OCI-M2 (cell line): ENCODE results near the gene MCF2L2.

Experiments used
- DNase-seq: peaks from one replicate; lab custom pipeline; 2025; ENCODE audit not compliant: unreplicated experiment; lab: John Stamatoyannopoulos, UW

Gene MCF2L2

DNA sequence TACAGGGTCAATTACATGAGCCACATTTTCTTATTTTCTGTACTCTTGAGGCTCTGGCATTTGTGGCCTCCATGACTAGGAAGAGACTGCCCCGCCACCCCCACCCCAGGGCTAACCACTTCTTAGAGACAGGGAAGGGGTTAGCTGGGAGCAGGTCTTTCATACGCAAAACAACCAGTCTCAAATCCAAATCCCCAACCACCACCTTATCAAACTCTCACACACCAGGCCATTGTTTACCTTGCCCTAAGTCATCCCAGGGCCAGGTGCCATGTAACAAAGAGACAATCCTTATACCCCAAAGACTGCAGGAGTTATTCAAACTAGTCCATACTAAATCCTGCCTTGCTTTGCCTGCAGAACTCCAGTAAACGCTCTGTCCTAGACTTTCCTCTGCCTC lies 97.5 kb downstream of the MCF2L2 start:
- DNase-seq, result no peak

DNA sequence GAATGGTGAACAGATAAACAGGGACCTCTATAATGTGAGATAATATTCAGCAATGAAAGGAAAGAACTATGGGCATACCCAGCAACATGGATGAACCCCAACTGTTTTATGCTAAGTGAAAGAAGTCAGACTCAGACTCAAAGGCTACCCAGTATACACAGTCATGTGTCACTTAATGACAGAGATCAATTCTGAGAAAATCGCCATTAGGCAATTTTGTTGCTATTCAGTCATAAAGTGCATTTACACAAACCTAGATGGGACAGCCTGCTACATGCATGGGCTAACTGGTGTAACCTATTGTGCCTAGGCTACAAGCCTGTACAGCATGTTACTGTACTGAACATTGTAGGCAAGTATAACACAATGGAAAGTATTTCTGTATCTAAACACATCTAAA lies 98.9 kb downstream of the MCF2L2 start:
- DNase-seq, result no peak

DNA sequence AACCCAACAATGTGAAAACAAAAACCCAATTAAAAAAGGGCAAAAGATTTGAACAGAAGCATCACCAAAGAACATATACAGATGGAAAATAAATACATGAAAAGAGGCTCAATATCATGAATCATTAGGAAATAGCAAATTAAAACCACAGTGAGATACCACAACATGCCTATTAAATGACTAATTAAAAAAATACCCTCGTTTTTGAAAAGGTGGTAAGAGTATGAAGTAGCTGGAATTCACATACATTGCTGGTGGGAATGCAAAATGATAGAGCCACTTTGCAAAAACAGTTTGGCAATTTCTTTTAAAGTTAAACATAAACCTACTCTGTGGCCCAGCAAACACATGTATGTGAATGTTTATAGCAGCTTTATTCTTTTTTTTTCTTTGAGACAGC lies 99.6 kb downstream of the MCF2L2 start:
- no peak for DNase-seq

DNA sequence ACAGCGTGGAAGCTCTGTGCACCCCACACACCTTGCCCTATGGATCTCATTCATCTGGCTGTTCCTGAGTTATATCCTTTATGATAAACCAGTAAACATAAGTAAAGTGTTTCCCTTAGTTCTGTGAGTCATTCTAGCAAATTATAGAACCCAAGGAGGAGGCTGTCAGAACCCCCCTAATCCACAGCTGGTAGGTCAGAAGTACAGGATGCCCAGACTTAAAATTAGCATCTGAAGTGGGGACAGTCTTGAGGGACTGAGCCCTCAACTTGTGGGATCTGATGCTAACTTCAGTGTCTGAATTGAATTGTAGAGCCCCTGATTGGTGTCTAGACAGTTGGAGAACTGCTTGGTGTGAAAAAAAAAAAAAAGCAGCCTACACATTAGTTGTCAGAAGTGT lies 100.3 kb downstream of the MCF2L2 start:
- DNase-seq, result no peak

DNA sequence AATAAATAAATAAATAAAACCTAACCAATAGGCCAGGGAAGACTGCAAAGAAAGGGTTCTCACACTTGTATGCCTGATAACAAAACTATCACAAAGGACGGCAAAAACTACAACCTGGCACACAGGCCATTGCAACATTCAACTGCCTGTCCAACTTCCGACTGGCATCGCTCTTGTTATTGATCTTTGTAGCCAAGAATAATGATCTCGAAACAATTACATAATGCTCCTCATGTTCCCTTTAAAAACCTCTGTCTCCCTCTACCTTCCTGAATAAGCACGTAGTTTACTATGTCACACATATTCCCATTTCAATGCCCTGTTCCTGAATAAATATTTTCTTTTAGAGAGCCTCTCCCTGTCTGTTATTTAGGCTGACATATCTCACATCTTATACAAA lies 101.1 kb downstream of the MCF2L2 start:
- no peak for DNase-seq

DNA sequence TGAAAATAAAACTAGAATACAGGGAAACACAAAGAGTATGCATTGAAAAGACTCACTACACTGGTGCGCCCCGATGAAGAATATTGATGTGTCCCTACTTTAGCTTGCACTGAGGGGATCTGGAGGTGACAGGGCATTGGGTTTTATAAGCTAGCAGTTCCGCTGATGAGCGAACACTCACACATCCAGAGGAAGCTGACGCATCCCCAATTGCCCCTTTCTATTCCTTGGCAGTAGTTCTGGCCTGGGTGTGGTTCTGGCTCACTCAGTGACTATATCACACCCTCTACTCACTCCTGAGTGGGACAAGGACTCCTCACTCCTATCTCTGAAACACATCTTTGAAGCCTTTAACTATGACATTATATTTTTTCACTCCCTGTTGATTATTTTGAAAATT lies 104.3 kb downstream of the MCF2L2 start:
- DNase-seq, result no peak

DNA sequence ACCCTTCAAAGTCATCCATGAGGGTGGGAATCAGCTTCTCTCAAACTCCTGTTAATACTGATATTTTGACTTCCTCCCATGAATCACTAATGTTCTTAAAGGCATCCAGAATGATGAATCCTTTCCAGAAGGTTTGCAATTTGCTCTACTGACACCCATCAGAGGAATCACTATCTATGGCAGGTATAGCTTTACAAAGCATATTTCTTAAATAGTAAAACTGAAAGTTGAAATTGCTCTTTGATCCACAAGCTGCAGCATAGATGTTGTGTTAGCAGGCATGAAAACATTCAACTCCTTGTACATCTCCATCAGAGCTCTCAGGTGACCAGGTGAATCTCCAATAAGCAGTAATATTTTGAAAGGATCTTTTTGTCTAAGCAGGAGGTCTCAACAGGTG lies 109.0 kb downstream of the MCF2L2 start:
- no peak for DNase-seq

DNA sequence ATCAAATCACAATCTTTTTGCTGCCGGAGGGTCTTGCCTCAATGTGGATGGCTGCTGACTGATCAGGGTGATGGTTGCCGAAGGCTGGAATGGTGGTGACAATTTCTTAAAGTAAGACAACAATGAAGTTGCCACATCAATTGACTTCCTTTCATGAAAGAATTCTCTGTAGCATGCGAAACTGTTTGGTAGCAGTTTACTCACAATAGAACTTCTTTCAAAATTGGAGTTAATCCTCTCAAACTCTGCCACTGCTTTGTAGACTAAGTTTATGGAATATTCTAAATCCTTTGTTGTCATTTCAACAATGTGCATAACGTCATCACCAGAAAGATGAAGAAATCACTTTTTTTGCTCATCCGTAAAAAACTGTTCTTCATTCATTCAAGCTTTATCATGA lies 109.5 kb downstream of the MCF2L2 start:
- no peak for DNase-seq

DNA sequence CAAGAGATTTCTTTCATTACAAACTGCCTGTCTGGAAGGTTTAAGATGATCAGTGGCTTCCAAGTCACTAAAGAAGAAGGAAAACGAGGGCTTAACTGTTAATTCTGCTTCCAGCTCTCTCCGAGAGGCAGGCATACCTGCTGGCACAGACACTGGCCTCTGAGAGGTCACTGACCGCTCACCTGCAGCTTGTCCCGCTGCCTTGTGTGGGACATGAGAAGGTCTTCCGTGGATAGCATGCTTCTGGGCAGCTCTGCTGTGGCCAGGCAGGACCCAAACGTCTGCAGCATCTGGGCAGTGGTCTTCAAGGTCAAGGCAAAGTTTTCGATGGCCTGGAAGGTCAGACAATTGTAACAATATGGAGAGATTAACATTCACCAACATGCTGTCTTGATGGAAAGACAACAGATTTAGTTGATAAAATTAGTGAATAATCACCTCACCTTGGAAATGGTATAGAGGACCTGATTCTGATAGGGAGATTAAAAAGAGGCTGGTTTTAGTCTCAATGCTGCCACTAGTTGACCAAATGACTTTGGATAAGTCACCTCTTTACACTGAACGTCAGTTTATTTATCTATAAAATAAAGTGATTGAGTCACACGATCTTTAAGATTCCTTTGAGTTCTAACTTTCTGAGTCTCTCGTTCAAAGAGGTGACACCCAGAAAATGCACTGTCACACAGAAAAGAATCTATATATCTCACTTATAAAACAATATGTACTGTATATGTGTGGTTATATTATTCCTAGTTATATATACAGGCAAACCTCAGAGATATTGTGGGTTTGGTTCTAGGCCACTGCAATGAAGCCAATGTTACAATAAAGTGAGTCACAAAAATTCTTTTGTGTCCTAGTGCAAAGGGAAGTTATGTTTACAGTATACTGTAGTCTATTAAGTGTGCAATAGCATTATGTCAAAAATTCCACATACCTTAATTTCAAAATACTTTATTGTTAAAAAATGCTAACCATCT lies 110.2 kb downstream of the MCF2L2 start:
- no peak for DNase-seq

DNA sequence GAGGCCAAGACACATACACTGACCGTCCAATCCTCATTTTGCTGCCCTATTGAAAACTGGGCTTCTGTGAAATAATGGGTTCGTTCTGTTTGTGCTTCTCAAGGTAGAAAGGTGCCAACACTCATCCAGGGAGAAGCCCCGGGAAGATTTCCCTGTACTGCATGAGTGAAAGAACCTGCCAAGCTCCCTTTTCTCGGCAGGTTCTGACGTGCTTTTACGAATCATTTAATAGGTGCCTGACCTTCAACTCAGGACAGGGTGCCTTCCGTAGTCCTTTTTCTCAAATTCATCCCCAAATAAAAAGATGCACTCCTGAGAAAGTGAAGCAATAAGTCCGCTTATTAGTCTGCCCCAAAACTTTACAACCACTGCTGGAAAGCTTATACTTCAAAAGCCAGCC lies 111.1 kb downstream of the MCF2L2 start:
- DNase-seq, result no peak

DNA sequence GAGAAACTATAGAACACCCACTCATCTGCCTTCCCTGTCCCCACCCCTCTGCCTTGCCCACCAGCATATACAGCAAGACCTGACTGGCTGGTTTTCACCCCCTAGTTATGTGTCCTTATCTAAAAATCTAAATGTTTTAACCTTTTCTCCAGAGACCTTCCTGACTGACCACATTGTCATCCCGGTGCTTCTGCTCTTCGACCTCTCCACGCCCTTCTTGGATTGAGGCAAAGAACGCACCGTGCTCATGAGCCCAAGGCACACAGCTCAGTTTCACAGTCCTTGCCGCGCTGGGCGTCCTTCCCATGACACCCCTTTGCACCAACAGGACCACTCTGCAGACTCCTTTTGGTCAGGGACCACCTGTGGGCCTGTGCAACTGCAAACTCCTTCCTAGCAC lies 112.7 kb downstream of the MCF2L2 start:
- no peak for DNase-seq

DNA sequence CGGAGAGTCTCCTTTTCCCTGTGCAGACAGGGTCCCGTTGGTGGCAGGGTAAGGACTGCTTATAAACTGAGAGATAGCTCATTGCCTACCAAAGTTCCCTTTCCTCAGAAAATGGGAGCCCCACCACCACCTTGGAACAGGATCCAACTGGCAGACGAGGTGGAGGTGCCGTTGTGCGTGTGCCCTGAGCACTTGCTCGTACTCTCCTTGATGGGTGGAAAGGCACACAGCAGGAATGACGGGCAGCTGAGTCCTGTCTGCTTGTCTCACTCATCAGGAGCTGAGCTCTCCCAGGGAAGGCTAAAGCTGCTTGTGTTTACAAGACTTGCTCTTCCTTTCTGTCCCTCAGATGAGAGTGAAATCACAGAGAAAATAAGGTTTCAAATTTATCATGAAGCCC lies 114.7 kb downstream of the MCF2L2 start:
- no peak for DNase-seq

DNA sequence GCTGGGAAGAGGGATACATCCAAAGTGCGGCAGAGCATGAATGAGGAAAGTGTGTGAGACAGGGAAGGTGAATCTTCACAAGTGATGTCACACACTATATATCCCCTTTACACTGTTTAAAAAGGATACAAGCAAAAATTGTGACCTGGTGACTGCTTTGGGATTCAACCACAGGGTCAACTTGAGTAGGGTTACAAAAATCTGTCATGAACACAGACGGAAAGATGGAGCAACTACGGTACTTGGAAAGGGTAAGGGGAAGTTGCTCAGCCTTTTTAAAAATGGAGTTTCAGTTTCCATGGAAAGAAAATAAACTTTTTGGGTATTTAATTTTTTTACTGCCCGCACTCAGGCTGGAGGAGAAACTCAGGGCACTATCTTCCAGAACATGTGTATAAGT lies 115.1 kb downstream of the MCF2L2 start:
- no peak for DNase-seq

DNA sequence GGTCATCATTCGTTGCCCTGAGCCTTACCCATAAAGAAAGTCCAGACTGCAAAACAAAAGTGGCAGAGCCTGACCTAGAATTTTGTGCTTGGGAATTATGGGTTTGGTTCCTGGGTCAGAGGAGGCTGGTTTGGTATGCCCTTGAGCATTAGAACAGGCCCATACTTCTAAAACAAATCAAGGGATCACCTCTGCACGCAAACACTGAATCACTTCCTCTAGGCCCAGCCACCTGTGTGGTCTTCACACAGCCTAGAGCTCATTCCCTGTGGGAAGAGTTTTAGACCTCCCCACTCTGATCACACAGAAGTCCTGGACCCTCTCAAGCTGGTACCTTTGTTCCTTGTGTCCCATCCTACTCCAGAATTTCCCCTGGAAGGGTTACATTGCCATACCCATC lies 116.0 kb downstream of the MCF2L2 start:
- DNase-seq, result no peak

DNA sequence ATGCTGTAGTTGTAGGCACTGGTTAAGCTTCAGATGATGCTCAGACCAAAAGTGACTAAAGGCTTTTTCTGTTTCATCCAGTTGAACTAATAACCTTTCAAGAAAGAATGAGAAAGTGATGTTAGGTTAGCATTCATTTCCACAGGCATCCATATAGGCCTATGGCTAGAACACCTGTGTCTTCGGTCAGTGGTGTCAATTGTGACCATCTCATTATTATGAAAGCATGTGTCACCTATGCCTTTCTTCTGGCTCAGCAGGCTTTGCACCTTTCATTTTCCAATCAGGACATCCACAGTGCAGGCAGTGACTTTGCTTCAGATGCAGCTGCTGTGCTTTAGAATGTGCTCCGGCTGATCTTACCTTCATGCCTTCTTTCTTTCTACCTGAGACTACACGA lies 117.5 kb downstream of the MCF2L2 start:
- DNase-seq, result no peak

DNA sequence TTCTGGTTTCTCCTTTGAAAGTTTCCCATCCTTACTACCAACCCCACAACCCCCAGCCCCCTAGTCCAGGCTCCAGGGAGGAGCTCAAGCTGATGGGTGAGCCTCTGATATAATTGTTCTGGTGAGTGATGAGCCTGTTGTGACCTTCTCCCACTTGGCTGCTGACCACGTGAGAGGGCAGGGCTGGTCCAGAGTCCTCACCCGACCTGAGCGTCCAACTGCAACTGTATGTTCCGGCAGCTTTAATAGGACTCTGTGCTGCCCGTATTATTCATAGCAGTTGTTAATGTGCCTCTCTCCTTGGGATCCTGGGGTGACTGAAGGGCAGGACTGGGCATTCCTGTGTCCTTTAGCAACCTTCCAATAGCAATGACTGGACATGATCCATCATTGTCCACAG lies 119.1 kb downstream of the MCF2L2 start:
- DNase-seq, result no peak

DNA sequence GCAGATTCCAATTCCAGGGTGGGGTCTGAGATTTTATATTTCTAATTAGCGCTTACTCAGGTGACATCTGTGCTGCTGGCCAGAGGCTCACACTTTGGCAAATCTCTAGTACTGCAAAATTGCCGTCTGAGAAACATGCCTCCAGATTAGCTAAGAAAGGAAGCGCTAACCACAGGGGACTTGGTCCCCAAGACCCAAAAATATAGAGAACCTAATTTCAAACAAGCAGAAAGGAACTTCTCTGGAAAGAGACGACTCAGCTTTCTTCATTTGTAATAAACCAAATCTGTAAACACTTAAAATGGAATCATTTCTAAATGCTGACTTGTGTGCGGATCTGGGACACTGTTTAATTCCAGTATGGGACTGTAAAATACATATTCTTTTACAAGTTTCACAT lies 119.7 kb downstream of the MCF2L2 start:
- DNase-seq, result no peak

DNA sequence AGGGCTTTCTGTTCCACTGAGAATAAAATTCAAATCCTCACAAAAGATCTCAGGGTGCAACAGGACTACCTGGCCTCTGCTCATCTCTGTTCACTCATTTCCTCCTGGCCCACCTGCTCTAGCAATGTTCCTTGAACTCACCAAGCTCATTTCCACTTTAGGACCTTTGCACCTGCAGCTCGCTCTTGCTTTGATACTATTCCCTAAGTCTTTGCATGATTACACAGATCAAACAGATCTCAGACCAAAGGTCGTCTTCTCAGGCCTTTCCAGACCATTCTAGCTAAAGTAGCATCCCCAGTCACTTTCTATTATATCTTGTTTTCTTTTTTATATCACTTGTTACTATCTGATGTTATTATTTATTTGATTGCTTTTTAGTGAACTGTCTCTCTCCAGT lies 120.7 kb downstream of the MCF2L2 start:
- no peak for DNase-seq

DNA sequence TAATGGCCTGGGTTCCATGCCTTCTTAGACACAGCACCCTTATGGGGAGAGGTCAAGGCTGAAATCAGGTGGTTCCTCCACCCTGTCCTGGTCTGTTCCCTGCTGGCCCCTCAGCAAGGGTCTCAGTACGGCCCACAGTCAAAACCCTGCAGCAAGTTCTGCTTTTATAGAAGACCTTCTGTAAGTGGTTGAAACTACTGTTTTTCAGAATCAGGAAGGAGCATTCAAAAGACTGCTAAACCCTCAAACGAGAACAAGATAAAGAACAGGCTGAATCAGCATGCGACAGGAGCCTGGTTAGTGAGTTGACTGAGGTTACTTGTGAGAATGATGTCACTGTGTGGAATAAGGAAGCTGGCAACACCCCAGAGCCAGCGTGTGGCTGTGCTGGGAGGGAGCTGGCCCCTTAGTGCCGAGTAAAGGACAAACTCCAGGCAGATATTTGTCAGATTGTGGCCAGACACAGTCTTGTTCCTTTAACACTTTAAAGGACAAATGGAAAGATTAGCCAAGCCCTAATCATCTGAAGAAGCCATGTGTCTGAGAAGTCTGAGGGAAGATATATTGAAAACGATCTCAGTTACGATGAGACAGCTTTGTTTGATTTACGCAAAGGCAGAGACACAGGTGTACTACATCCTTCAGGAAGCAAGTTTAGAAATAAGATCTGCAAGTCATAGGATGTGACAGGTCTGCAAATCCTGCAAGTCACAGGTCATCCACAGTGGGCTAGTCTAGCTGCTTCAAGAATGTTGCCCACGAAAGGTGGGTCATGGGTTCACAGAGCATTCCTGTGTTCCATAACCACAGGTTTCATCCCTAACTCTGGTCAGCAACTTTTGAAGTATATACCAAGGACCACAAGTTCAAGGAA lies 121.4 kb downstream of the MCF2L2 start:
- no peak for DNase-seq

DNA sequence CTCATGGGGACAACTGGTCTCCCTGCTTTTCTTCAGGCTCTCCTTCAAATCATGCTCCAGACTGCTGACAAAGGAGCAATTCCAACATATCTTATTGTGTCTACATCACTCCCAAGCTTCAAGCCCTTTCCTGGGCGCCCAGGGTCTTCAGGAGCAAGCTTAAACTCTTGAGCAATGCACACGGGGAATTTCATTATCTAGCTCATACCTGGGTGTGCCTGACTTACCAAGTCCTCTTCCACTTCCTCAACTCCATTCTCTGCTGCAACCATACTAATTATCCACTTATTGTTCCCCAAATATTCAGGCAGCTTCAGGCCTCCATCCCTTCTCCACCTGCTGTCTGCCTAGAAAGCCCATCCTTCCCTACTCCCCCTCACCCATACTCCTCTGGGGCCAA lies 124.7 kb downstream of the MCF2L2 start:
- DNase-seq, result no peak

DNA sequence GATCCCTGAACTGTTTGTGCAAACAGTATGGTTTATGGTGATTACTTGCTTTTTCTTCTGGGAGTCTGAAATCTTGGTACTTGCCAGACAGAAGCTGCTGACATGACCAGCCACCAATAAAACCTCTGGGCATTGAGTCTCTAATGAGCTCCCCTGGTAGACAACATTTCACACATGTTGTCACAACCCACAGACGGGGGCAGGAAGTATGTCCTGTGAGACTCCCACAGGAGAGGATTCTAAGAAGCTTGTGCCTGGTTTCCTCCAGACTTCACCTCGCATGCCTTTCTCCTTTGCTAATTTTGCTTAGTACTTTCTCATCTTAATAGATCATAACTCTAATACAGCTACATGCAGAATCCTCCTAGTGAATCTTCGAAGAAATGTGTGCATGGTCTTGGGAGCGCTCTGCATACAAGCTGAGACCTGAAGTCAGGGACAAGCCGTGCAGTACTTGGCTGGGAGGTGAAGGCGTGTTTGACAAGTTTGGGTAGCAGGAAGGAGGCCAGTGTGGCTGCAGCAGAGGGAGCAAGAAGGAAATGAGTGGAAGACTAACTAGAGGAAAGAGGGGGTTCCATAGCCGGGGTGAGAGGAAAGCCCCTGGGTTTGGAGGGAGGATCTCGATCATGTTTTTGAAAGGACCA lies 126.4 kb downstream of the MCF2L2 start:
- DNase-seq, result no peak
